DMS79 treated with DMSO at 0.1 percent for 48 hours (cell line): ENCODE measurements around the gene BPIFB3.

Source experiments
- DNase-seq: peaks from one replicate; lab custom pipeline; 2025; lab: John Stamatoyannopoulos, UW

BPIFB3 gene

DNA sequence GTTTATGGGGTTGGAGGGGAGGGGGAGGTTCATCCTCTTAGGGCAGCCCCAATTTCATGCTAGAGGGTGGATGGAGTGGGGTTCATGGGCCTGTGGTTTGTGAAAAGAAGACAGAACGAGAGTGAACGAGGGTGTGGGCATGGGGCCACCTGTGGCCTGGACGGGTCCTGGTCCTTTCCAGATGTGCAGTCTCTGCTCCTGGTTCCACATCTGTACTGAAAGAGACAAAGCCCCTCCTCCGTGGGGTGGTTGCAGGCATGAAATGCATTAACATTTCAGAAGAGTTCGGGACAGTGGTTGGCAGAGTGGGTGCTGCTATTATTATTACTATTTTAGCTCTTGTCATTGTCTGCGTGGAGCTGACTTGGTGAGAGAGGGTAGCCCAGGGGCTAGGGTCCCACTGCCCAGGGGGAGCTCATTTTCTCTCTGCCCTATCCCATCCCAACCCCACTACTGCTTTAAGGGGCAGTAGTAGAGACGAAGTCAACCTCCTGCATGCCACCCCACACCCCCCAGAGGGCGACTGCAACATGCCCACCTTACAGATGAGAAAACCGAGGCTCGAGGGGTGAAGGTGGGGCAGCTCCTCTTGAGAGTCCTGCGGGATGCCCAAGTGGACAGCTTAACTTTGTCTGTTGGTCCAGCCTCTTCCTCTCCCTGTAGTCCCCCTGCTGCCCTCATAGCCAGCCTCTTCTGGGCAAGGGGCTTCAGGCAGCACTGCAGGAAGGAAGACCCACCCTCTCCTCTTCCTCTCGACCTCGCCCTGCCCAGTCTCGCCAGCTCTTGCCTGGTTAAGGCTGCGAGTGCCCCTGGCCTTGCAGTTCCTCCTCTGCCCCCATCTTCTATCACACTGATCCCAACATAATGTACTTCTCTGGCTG is 37.8 kb upstream of the BPIFB3 start:
- DNase-seq = no peak

GRCh38 chr20:33016581-33017109 is 37.1 kb upstream of the BPIFB3 start:
- no peak for DNase-seq

- no peak for DNase-seq
Observed at GRCh38 chr20:33017542-33017941, 36.2 kb upstream of the BPIFB3 start.

GRCh38 chr20:33018169-33018931 is 35.4 kb upstream of the BPIFB3 start:
- DNase-seq = no peak

GRCh38 chr20:33019465-33020277 is 34.0 kb upstream of the BPIFB3 start:
- no peak for DNase-seq

DNA sequence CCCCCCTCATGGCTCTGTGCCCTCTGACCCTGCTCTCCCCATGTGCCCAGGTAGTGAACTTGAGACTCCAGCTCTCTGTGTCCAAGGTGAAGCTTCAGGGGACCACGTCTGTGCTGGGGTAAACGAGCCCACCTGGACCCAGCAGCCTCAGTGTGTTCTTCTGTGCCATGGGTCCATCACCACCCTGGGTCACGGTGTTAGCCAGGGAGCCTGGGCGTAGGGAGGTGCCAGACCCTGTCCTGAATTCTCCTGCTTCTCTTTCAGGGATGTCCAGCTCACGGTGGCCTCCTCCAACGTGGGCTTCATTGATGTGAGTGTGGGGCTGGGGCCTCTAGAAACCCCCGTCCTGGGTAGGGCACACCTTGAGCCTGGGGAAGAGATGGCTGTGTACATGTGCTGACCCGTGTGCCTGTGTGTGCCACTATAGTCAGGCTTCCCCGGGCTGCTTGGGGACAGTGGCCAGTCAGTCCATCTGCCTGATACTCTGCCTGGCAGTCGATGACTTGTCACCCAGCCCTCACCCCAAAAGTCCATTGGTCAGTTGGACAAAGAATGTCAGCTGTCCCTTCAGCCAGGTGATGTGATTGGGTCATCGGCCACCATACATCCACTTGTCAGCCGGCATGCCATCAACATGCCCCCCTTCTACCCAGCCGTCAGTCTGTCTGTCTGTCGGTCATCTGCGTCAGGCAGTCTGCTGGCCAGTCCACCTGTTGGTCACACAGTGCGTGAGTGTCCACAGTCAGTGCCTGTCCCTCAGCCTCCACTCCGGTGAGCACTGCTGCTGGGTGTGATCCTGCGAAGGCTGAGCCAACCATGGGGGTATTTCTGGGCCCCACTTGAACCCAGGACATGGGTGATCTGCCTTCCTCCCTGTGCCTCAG is 33.2 kb upstream of the BPIFB3 start:
- no peak for DNase-seq

DNA sequence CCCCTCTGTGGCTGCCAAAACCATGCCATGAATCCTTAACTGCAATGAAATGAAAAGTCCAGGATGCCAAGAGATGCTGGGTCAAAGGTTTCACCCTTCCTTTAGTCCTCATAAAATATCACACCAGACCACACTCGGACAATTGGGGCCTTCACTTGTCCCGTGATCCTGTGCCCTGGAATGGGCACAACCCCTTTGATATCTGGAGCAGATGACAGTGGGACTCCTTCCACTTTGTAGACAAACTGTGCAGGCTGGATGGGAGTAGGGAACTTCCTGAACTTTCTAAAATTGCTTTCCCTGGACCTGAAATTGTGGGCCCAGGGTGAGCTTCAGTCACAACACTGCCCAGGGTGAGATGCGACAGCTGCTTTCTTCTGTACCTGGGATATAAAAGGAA is 31.8 kb upstream of the BPIFB3 start:
- DNase-seq = no peak

GRCh38 chr20:33022289-33022688 is 31.4 kb upstream of the BPIFB3 start:
- no peak for DNase-seq

GRCh38 chr20:33022694-33023438 is 30.8 kb upstream of the BPIFB3 start:
- DNase-seq = no peak

GRCh38 chr20:33023439-33024242 is 30.1 kb upstream of the BPIFB3 start:
- no peak for DNase-seq

GRCh38 chr20:33024243-33024560 is 29.5 kb upstream of the BPIFB3 start:
- DNase-seq = no peak

GRCh38 chr20:33024609-33025317 is 28.9 kb upstream of the BPIFB3 start:
- no peak for DNase-seq

DNA sequence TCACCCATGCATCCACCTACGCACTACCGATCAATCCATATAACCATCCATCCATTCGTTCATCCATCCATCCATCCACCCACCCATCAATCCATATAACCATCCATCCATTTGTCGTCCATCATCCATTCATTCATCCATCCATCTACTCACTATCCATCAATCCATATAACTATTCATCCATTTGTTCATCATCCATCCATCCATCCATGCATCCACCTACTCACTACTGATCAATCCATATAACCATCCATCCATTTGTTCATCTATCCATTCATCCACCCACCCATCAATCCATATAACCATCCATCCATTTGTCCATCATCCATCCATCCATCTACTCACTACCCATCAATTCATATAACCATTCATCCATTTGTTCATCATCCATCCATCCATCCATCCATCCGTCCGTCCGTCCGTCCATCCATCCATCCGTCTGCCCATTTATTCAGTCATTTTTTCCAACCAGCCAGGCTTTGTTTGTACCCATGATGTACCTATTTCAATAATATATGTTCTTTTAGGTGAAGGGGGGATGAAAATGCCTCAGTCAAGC is 28.3 kb upstream of the BPIFB3 start:
- no peak for DNase-seq

DNA sequence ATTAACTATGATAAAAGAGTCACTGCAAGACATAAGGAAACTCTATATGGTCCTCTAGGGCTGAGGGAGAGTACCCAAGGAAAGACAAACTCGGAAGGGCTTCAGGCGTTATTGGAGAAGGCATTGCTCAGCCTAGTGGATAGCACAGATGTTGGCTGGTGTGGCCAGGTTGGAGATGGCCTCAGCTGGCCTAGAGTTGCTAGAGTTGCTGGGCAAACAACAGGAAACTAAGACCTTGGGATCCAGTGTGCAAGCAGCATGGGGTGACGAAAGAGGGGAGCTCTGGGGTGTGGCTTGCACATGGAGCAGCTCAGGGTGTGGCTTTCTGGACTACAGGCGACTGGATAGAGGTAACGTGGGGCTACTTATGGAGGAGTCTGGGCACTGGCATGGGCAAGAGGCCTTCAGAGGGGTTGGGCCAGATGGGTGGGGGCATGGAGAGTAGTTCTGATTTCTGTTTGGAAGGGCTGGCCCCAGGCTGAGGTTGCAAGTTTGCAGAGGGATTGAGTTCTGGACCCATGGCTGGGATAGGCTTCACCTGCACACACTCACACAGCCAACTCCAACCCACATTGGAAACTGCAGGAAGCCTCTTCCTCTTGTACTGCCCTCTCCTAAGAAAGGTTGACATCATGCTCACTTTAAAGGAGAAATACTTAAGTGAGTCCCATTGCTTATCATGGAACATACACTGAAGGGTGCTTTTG is 27.5 kb upstream of the BPIFB3 start:
- no peak for DNase-seq

GRCh38 chr20:33026779-33027759 is 26.6 kb upstream of the BPIFB3 start:
- no peak for DNase-seq

DNA sequence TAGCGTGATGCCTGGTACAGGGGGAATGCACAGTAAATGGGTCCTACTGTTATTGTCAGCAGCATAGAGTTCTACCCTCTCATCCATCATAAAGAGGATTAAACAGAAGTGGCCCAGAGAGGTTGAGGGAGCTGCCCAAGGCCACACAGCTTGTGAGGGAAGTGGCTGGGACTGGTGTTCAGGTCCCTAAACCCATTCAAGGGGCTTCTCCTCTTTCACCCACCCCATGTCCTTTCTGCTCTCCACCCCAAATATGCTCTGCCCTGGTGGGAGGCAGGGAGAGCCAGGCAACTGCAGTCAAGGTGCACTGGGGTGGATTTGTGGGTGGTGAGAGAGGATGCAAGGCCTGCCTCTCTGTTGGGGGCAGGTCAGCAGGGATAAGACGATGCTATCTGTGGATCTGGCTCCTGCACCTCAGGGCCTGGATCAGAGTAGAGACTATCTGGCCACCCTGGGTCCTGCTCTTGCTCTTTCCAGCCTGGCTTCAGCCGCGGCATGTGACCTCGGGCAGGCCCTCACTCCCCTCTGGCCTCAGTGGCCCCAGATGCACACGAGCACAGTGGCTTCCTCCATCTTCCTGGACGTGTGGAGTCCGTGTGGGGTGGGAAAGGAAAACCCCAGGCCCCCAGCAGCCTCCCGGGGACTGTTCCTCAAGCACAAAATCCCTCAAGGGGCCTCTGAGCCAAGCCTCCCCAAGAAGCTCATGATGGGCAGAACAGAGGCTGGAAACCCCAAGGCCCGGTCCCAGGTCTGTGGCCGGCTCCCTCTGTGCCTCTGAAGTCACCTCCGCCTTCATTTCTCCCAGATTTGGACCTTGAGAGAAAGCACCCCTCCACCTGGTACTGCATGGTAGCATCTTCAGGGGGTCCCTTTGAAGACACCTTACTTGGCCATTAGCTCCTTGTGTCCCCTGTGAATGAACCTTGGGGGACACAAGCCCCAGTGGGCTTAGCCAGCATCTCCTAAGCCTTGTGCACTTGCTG is 25.6 kb upstream of the BPIFB3 start:
- no peak for DNase-seq
